Measurements from ENCODE around the gene ZNRF2.

- TF ChIP-seq CTCF (conservative IDR thresholded peaks at IDR 0.05 in 1 of 2, IDR thresholded peaks at IDR 0.05 in 1 of 2; ENCODE audit: extremely low read depth in 1 of 2, insufficient read depth in 1 of 2, low read depth in 1 of 2, low read length in 2 of 2) (no peak), EZH2 (IDR thresholded peaks at IDR 0.05; ENCODE audit: borderline replicate concordance, low read length) (no peak)
Measured at GRCh38 chr7:30389791-30390190, 105.4 kb downstream of the ZNRF2 start.

Measured in mammary epithelial cell (primary cell).